H9 (cell line): ENCODE measurements around the gene CYP19A1. TPM values are rescaled to one million over a fixed set of nuclear protein-coding genes. Genes with fewer than 3 reads are reported as not detected.

ENCODE experiments used
- DNase-seq: peaks from one replicate; pipeline ENCODE4 v3.0.0-alpha.2; 2017
- H2AFZ ChIP-seq: one replicate; pipeline ENCODE4 v1.6.1; 2013; ENCODE audit warnings: mild to moderate bottlenecking, low read length, control low read depth, moderate library complexity
- H2AK5ac ChIP-seq: 2 replicates; pipeline ENCODE4 v1.6.1; 2013; ENCODE audit warnings: low read length, control low read depth, mixed read lengths; ENCODE audit not compliant: insufficient read length
- H2BK120ac ChIP-seq: one replicate; pipeline ENCODE4 v1.6.1; 2013; ENCODE audit warnings: low read depth, mild to moderate bottlenecking, low read length, control low read depth, inconsistent platforms; ENCODE audit not compliant: poor library complexity, severe bottlenecking
- H2BK12ac ChIP-seq: 2 replicates; pipeline ENCODE4 v1.6.1; 2013; ENCODE audit warnings: low read length, control low read depth, mixed read lengths, low read depth; ENCODE audit not compliant: insufficient read length
- H2BK15ac ChIP-seq: 2 replicates; pipeline ENCODE4 v1.6.1; 2013; ENCODE audit warnings: low read depth, low read length, control low read depth
- H2BK20ac ChIP-seq: one replicate; pipeline ENCODE4 v1.6.1; 2013; ENCODE audit warnings: low read depth, mild to moderate bottlenecking, low read length, control low read depth, inconsistent platforms; ENCODE audit not compliant: poor library complexity, severe bottlenecking
- H2BK5ac ChIP-seq: 2 replicates; pipeline ENCODE4 v1.6.1; 2013; ENCODE audit warnings: low read length, control low read depth, mixed read lengths; ENCODE audit not compliant: insufficient read length
- H3K14ac ChIP-seq: 2 replicates; pipeline ENCODE4 v1.6.1; 2013; ENCODE audit warnings: low read length, control low read depth; ENCODE audit not compliant: insufficient read depth
- H3K18ac ChIP-seq: 2 replicates; pipeline ENCODE4 v1.6.1; 2013; ENCODE audit warnings: low read depth, mild to moderate bottlenecking, mixed read lengths, low read length, control low read depth; ENCODE audit not compliant: insufficient read length
- H3K23ac ChIP-seq: 2 replicates; pipeline ENCODE4 v1.6.1; 2013; ENCODE audit warnings: low read length, control low read depth, mixed read lengths, low read depth; ENCODE audit not compliant: insufficient read length
- H3K23me2 ChIP-seq: 2 replicates; pipeline ENCODE4 v1.6.1; 2013; ENCODE audit warnings: low read depth, mild to moderate bottlenecking, mixed read lengths, low read length, control low read depth; ENCODE audit not compliant: insufficient read length, poor library complexity, severe bottlenecking
- H3K27ac ChIP-seq: 2 replicates; pipeline ENCODE4 v1.5.1; 2013; ENCODE audit warnings: low read length, control low read depth, mixed read lengths, low read depth; ENCODE audit not compliant: insufficient read length
- H3K27me3 ChIP-seq: 2 replicates; pipeline ENCODE4 v1.6.1; 2013; ENCODE audit warnings: low read length, control low read depth, inconsistent platforms; ENCODE audit not compliant: insufficient read depth
- H3K4ac ChIP-seq: 2 replicates; pipeline ENCODE4 v1.6.1; 2013; ENCODE audit warnings: low read depth, mild to moderate bottlenecking, control low read depth, inconsistent platforms, low read length, moderate library complexity
- H3K4me1 ChIP-seq: 2 replicates; pipeline ENCODE4 v1.6.1; 2013; ENCODE audit warnings: low read length, control low read depth, inconsistent platforms; ENCODE audit not compliant: insufficient read depth
- H3K4me2 ChIP-seq: 2 replicates; pipeline ENCODE4 v1.6.1; 2013; ENCODE audit warnings: low read length, control low read depth, mixed read lengths; ENCODE audit not compliant: insufficient read length, insufficient read depth
- H3K56ac ChIP-seq: 2 replicates; pipeline ENCODE4 v1.6.1; 2013; ENCODE audit warnings: low read depth, mild to moderate bottlenecking, mixed read lengths, low read length, control low read depth; ENCODE audit not compliant: insufficient read length
- H3K79me1 ChIP-seq: 2 replicates; pipeline ENCODE4 v1.6.1; 2013; ENCODE audit warnings: low read depth, mild to moderate bottlenecking, moderate library complexity, low read length, control low read depth, inconsistent platforms; ENCODE audit not compliant: insufficient read depth, poor library complexity, severe bottlenecking
- H3K79me2 ChIP-seq: 2 replicates; pipeline ENCODE4 v1.6.1; 2013; ENCODE audit warnings: low read length, control low read depth, inconsistent platforms; ENCODE audit not compliant: insufficient read depth
- H3K9ac ChIP-seq: 2 replicates; pipeline ENCODE4 v1.6.1; 2013; ENCODE audit warnings: low read length, control low read depth, mixed read lengths; ENCODE audit not compliant: insufficient read length; ENCODE audit errors: extremely low read depth
- H3K9me3 ChIP-seq: one replicate; pipeline ENCODE4 v1.6.1; 2013; ENCODE audit warnings: low read depth, low read length, inconsistent platforms; ENCODE audit not compliant: control insufficient read depth
- H3T11ph ChIP-seq: one replicate; pipeline ENCODE4 v1.6.1; 2013; ENCODE audit warnings: mild to moderate bottlenecking, low read length, control low read depth, inconsistent platforms
- H4K20me1 ChIP-seq: one replicate; pipeline ENCODE4 v1.6.1; 2013; ENCODE audit not compliant: control insufficient read depth, insufficient read length, insufficient read depth
- H4K5ac ChIP-seq: 2 replicates; pipeline ENCODE4 v1.6.1; 2013; ENCODE audit warnings: low read depth, mild to moderate bottlenecking, mixed read lengths, low read length, control low read depth; ENCODE audit not compliant: insufficient read length
- H4K8ac ChIP-seq: replicated peaks from 2 replicates; pipeline ENCODE4 v1.6.1; 2013; ENCODE audit warnings: low read length, control low read depth, mixed read lengths, low read depth; ENCODE audit not compliant: insufficient read length
- H4K91ac ChIP-seq: 2 replicates; pipeline ENCODE4 v1.6.1; 2013; ENCODE audit warnings: low read depth, mild to moderate bottlenecking, moderate library complexity, mixed read lengths, low read length, control low read depth; ENCODE audit not compliant: insufficient read length
- H3K27ac Mint-ChIP-seq, 3 experiments: 2 replicates in 2 of 3; 3 replicates in 1 of 3; pipeline ENCODE4 v1.8.0; 2020 to 2021; ENCODE audit warnings: mixed read lengths in 3 of 3, mild to moderate bottlenecking in 1 of 3, moderate library complexity in 1 of 3
- H3K27me3 Mint-ChIP-seq: 2 replicates; pipeline ENCODE4 v1.8.0; 2021; ENCODE audit warnings: low read depth, mild to moderate bottlenecking, moderate library complexity, mixed read lengths
- H3K36me3 Mint-ChIP-seq, 3 experiments: 2 replicates in 2 of 3; 3 replicates in 1 of 3; pipeline ENCODE4 v1.8.0; 2020 to 2021; ENCODE audit warnings: low read depth in 3 of 3, mixed read lengths in 3 of 3; ENCODE audit not compliant: insufficient read depth in 1 of 3
- H3K4me1 Mint-ChIP-seq, 2 experiments: 2 replicates each; pipeline ENCODE4 v1.8.0; 2020; ENCODE audit warnings: mixed read lengths in 2 of 2
- H3K4me3 Mint-ChIP-seq, 2 experiments: 2 replicates in 1 of 2; 3 replicates in 1 of 2; pipeline ENCODE4 v1.8.0; 2020 to 2021; ENCODE audit warnings: mild to moderate bottlenecking in 2 of 2, mixed read lengths in 2 of 2, moderate library complexity in 1 of 2
- H3K9me3 Mint-ChIP-seq, 2 experiments: 2 replicates in 1 of 2; 3 replicates in 1 of 2; pipeline ENCODE4 v1.8.0; 2020; ENCODE audit warnings: mild to moderate bottlenecking in 2 of 2, mixed read lengths in 2 of 2, moderate library complexity in 1 of 2
- CTCF ChIP-seq: fragments of 200-600 bp; sonication (generic); conservative IDR thresholded peaks from 3 replicates; pipeline ENCODE4 v1.8.0; 2021; ENCODE audit warnings: antibody characterized with exemption, mild to moderate bottlenecking
- WGBS: extraction: QIAGEN DNeasy Blood & Tissue Kit; methylation state at CpG from one replicate; pipeline ENCODE4 v1.1.7; 2013; ENCODE audit warnings: missing lambda C conversion rate, low lambda C conversion rate, mixed read lengths; ENCODE audit not compliant: insufficient read length; ENCODE audit errors: extremely low coverage; 5-methylcytosine and 5-hydroxymethylcytosine counted together
- total RNA-seq: library from RNA; stranded (reverse); gene quantifications from 2 replicates; pipeline ENCODE4 v1.2.1, GENCODE V29; 2021

Gene CYP19A1
- total RNA-seq, 1 experiment from 2014 or later: not detected

- Histone ChIP-seq H4K91ac (no peak overlapping the region), H2BK120ac (no peak overlapping the region), H3K14ac (no peak overlapping the region), H3K23me2 (no peaks in the 10 kb centered on the region), H4K5ac (no peak overlapping the region), H3K18ac (no peak overlapping the region), H4K20me1 (no peaks in the 10 kb centered on the region), H2BK15ac (no peak overlapping the region), H3K23ac (no peak overlapping the region), H2AK5ac (no peak overlapping the region), H3K4me1 (0 out of 2 replicates have a peak, but pooled peaks cover 4% of the 10 kb centered on the region), H3K9ac (no peak overlapping the region), H2BK5ac (no peak overlapping the region), H3T11ph (no peak overlapping the region), H2BK20ac (no peak overlapping the region), H3K9me3 (no peaks in the 10 kb centered on the region), H3K56ac (no peak overlapping the region), H2AFZ (no peak overlapping the region), H3K4ac (no peak overlapping the region), H2BK12ac (no peak overlapping the region), H3K27me3 (no peaks in the 10 kb centered on the region), H3K79me1 (no peaks in the 10 kb centered on the region), H3K79me2 (no peaks in the 10 kb centered on the region), H3K4me2 (no peak overlapping the region), H3K27ac (no peak overlapping the region), H4K8ac (no peak overlapping the region)
- no peak for DNase-seq
- TF ChIP-seq CTCF: no peak
- no CpG with 5 or more reads among the region's 3 CpGs for WGBS
- H3K36me3 Mint-ChIP-seq: no peaks in the 10 kb centered on the region; a peak in 1 of 7 replicates
- no peaks in the 10 kb centered on the region for H3K9me3 Mint-ChIP-seq
- H3K4me3 Mint-ChIP-seq: no peak overlapping the region
- no peaks in the 10 kb centered on the region; the same call in 1 of the 2 replicates for H3K27me3 Mint-ChIP-seq
- no peak overlapping the region for H3K27ac Mint-ChIP-seq
- H3K4me1 Mint-ChIP-seq: no peaks in the 10 kb centered on the region
Observed at GRCh38 chr15:51200792-51201191, 137.6 kb downstream of the CYP19A1 start.
